Activated CD8-positive, alpha-beta T cell treated with anti-CD3 and anti-CD28 coated beads for 36 hours (primary cell): ENCODE measurements around the gene ARHGAP32. TPM values are rescaled to one million over a fixed set of nuclear protein-coding genes. Genes with fewer than 3 reads are reported as not detected.

Experiments
- ATAC-seq: fragments of 200-7000 bp; cut with Tn5 transposase; one replicate; pipeline ENCODE4 v1.10.0; 2021; ENCODE audit warnings: mild to moderate bottlenecking, moderate library complexity
- CTCF ChIA-PET: fragments of 350-600 bp; sonication (Branson Sonifier 250); formaldehyde crosslinking; loops from one replicate; lab custom pipeline; 2021; ENCODE audit warnings: antibody characterized with exemption; lab: Charles Lee
- POLR2A ChIA-PET: fragments of 350-600 bp; sonication (Branson Sonifier 250); formaldehyde crosslinking; loops from one replicate; lab custom pipeline; 2021; ENCODE audit warnings: antibody characterized with exemption; lab: Charles Lee
- DNase-seq: peaks from one replicate; pipeline ENCODE4 v3.0.0-alpha.2; 2020
- H3K27ac Mint-ChIP-seq: one replicate; pipeline ENCODE4 v1.8.0; 2021; ENCODE audit warnings: mild to moderate bottlenecking, mixed read lengths
- H3K27me3 Mint-ChIP-seq: one replicate; pipeline ENCODE4 v1.8.0; 2021; ENCODE audit warnings: mixed read lengths
- H3K36me3 Mint-ChIP-seq: one replicate; pipeline ENCODE4 v1.8.0; 2021; ENCODE audit warnings: low read depth, mixed read lengths
- H3K4me1 Mint-ChIP-seq: one replicate; pipeline ENCODE4 v1.8.0; 2021; ENCODE audit warnings: low read depth, mixed read lengths
- H3K4me3 Mint-ChIP-seq: one replicate; pipeline ENCODE4 v1.8.0; 2021; ENCODE audit warnings: mild to moderate bottlenecking, moderate library complexity, mixed read lengths
- H3K9me3 Mint-ChIP-seq: one replicate; pipeline ENCODE4 v1.8.0; 2021; ENCODE audit warnings: mixed read lengths
- intact Hi-C: fragments of 100-400 bp; cut with micrococcal nuclease; formaldehyde crosslinking; loops from one replicate; pipeline ENCODE4 v1.10.0; 2022
- total RNA-seq, 2 experiments: library from RNA; stranded (reverse); gene quantifications; one replicate each; pipeline ENCODE4 v1.2.3, GENCODE V29; 2021
- TF ChIP-seq, protein P1 (sequence below): fragments of 200-600 bp; IDR thresholded peaks from one replicate; pipeline ENCODE4 v1.8.0; 2022; ENCODE audit warnings: antibody characterized with exemption, mild to moderate bottlenecking

ARHGAP32 gene
- total RNA-seq, 2 experiments from 2014 or later, result 6.6 to 6.7 TPM

DNA sequence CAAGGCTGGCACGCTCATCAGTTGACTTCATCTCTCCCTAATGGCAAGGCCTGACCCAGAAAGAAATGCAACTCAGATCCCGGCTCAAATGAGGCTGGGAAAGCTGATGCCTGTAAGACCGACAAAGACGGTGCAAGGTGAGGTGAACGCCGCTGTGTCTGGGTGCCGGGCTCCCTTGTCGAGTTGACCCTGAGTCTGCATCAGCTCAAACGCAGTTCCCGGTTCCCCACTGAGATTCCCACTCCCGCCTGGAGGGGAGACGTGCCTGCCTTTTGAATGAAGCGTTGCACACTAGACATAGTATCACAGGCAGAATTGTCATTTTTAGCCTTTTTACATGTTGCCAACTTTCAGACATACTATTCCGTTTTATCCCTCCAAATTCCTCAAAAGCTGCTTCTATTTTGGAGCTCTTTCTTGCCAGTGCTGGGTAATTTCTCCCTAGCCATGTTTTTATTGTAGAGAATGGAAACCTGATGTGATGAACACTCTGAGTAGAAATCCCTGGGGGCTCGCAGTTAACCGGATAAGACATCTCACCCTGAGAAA, 248.6 kb downstream of the ARHGAP32 start:
- Mint-ChIP-seq H3K4me1 (no peaks in the 10 kb centered on the region), H3K27me3 (no peaks in the 10 kb centered on the region), H3K36me3 (no peaks in the 10 kb centered on the region), H3K27ac (no peak overlapping the region), H3K4me3 (no peak overlapping the region), H3K9me3 (no peaks in the 10 kb centered on the region)
- CTCF ChIA-PET, result no interaction called here
- ATAC-seq (no peak), DNase-seq (no peak)
- POLR2A ChIA-PET, result no interaction called here
- TF ChIP-seq, protein P1, sequence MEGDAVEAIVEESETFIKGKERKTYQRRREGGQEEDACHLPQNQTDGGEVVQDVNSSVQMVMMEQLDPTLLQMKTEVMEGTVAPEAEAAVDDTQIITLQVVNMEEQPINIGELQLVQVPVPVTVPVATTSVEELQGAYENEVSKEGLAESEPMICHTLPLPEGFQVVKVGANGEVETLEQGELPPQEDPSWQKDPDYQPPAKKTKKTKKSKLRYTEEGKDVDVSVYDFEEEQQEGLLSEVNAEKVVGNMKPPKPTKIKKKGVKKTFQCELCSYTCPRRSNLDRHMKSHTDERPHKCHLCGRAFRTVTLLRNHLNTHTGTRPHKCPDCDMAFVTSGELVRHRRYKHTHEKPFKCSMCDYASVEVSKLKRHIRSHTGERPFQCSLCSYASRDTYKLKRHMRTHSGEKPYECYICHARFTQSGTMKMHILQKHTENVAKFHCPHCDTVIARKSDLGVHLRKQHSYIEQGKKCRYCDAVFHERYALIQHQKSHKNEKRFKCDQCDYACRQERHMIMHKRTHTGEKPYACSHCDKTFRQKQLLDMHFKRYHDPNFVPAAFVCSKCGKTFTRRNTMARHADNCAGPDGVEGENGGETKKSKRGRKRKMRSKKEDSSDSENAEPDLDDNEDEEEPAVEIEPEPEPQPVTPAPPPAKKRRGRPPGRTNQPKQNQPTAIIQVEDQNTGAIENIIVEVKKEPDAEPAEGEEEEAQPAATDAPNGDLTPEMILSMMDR, result no peak
- intact Hi-C loops, result no loop called here

DNA sequence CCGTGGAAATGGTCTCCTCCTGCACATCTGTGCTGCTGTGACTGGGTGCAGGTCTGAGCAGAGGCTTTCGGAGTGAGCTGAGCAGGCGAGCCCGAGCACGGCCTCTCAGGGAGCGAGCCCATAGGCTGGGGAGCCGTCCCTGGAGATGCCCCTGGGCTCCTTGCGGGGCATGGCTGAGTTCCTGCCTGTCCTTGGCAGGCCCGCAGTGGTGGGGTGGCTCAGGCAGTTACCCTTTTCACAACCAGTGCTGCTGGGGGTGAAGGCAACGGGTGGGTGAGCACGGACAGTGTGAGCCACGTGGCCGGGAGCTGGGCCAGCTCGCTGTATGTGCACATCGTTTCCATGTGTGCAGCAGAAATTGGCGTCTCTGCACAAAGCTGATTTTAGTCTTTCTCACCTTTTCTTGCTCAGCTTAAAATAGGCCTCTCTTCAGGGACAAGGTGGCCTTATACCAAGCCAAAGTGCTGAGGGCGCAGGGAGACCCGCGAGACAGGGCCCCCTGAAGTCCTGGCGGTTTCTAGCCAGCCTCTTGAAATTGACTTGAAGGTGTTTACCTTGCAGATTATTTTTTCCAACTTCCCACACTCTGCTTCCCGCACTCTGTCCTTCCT, 249.2 kb downstream of the ARHGAP32 start, which contains the start of gene TP53AIP1:
Gene TP53AIP1 (minus strand): TSS at position 55 of the 611 bp plus-strand sequence. CDS start 5,053 bp downstream, outside the sequence.
- Mint-ChIP-seq H3K9me3 (no peaks in the 10 kb centered on the region), H3K36me3 (no peaks in the 10 kb centered on the region), H3K27ac (no peak within 1 kb of the TSS), H3K4me1 (no peaks in the 10 kb centered on the region), H3K27me3 (no peaks in the 10 kb centered on the region), H3K4me3 (no peak within 1 kb of the TSS)
- CTCF ChIA-PET, result no interaction called here
- POLR2A ChIA-PET, result no interaction called here
- TF ChIP-seq, protein P1, result no peak
- ATAC-seq (no peak), DNase-seq (no peak)
- intact Hi-C loops, result no loop called here

DNA sequence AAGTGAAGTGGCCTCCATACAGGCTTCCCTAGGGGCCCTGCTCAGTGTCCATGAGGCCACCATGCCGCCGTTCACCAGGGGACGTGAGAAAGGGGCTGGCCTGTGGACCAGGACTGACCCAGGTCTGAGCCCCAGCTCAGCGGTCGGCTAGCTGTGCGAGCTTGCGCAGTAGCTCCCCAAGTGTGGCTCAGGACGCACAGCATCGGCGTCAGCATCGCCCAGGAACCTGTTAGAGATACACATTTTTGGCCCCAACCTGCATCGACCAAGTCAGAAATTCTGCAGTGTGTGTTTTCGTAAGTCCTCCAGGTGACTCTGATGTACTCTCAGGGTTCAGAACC, 249.9 kb downstream of the ARHGAP32 start:
- intact Hi-C loops, result no loop called here
- no peaks in the 10 kb centered on the region for H3K36me3 Mint-ChIP-seq
- TF ChIP-seq, protein P1, result no peak
- DNase-seq (no peak), ATAC-seq (no peak)
- H3K27ac Mint-ChIP-seq, result no peak overlapping the region
- no peaks in the 10 kb centered on the region for H3K4me1 Mint-ChIP-seq
- POLR2A ChIA-PET, result no interaction called here
- no peaks in the 10 kb centered on the region for H3K9me3 Mint-ChIP-seq
- CTCF ChIA-PET, result no interaction called here
- H3K4me3 Mint-ChIP-seq, result no peak overlapping the region
- no peaks in the 10 kb centered on the region for H3K27me3 Mint-ChIP-seq

DNA sequence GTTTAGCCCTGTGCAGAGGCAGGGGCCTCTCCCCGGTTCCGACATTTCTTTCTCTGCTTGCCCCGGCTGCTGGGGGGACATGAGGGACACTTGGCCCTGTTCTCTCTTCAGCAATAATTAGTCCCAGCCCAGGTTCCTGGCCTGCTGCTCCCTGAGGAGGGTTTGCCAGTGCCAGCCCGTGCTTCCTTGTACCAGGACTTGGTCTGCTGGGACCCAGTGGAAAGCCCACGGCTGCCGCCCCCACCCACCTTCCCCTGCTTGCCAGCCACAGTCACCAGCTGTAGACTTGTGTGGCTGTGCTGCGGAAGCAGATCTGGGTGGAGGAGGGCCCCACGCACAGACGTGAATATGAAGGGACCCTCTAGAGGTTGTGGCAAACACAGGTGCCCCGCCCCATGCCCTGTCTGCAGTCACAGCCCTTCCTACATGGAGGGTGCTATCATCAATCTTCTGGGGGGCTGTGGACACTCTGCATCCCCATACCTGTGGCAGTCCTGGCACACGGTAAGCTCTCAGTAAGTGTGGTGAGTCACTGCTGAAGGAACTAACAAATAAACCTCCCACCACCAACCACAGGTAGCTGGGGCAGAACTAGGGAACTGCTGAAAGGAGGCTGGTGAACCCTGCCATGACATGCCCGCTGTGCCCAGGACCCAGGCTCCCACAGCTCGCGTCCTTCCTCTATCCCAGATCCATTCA, 250.4 kb downstream of the ARHGAP32 start:
- intact Hi-C loops, result no loop called here
- DNase-seq, result no peak
- POLR2A ChIA-PET, result no interaction called here
- Mint-ChIP-seq H3K27me3 (no peaks in the 10 kb centered on the region), H3K27ac (no peak overlapping the region), H3K4me1 (no peaks in the 10 kb centered on the region), H3K4me3 (no peak overlapping the region), H3K9me3 (no peaks in the 10 kb centered on the region), H3K36me3 (no peaks in the 10 kb centered on the region)
- TF ChIP-seq, protein P1, result no peak
- ATAC-seq, result no peak
- CTCF ChIA-PET, result interaction anchor here (0.6 to 3.9 kb wide), 3 partner anchors 15 to 1097 kb away, joined by 3 to 17 read pairs (median 15); no protein-coding TSS in a partner anchor

DNA sequence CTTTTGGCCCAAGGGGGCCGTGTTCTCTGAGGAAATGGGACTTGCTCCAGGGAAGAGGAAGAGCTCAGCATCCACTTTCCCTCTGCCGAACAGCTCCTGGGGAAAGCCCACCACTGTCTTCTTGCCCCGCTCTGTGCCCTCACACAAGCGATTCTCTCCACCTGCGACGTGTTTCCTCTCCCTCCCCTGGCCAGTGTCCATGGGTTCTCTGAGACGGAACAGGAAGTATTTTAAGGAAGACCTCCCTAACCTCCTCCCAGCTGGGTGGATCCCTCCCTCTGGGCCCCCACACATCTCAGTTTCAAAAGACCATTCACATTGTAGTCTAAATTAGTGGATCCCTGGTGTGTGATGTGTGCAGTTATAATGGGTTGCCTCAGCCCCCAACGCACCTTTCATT, 251.0 kb downstream of the ARHGAP32 start:
- H3K4me3 Mint-ChIP-seq, result no peak overlapping the region
- POLR2A ChIA-PET, result no interaction called here

More for the DNA sequence above, 251.0 kb downstream of the ARHGAP32 start:
- H3K36me3 Mint-ChIP-seq, result no peaks in the 10 kb centered on the region
- ATAC-seq (no peak), DNase-seq (no peak)
- intact Hi-C loops, result no loop called here
- H3K9me3 Mint-ChIP-seq, result no peaks in the 10 kb centered on the region
- no peaks in the 10 kb centered on the region for H3K4me1 Mint-ChIP-seq
- no peak overlapping the region for H3K27ac Mint-ChIP-seq
- CTCF ChIA-PET, result interaction anchor here (0.6 to 3.9 kb wide), 4 partner anchors 16 to 1097 kb away, joined by 3 to 17 read pairs (median 9); no protein-coding TSS in a partner anchor
- H3K27me3 Mint-ChIP-seq, result no peaks in the 10 kb centered on the region
- TF ChIP-seq, protein P1, result no peak
